ENCODE results near the gene BMP7. TPM values are rescaled to one million over a fixed set of nuclear protein-coding genes. Genes with fewer than 3 reads are reported as not detected.

BMP7 gene
- total RNA-seq, 1 donor from 2014 or later: 23.0 TPM

- Mint-ChIP-seq H3K9me3 (no peaks in the 10 kb centered on the region), H3K36me3 (no peaks in the 10 kb centered on the region), H3K27me3 (ENCODE audit: low read depth) (no peaks in the 10 kb centered on the region), H3K27ac (no peak overlapping the region), H3K4me3 (no peak overlapping the region), H3K4me1 (peaks cover 34% of the 10 kb centered on the region)
- DNase-seq (ENCODE audit: low spot score in 2 of 2, unreplicated experiment in 2 of 2): no peak
- TF ChIP-seq CTCF (IDR thresholded peaks at IDR 0.05; ENCODE audit: unreplicated experiment): no peak
Observed at GRCh38 chr20:57274846-57275245, 8.4 kb upstream of the BMP7 start.

- H3K36me3 Mint-ChIP-seq: no peaks in the 10 kb centered on the region
- H3K4me3 Mint-ChIP-seq: no peak overlapping the region
- TF ChIP-seq CTCF (IDR thresholded peaks at IDR 0.05; ENCODE audit: unreplicated experiment): no peak
- no peak overlapping the region for H3K27ac Mint-ChIP-seq
- H3K4me1 Mint-ChIP-seq: peaks cover 34% of the 10 kb centered on the region
- H3K27me3 Mint-ChIP-seq (ENCODE audit: low read depth): no peaks in the 10 kb centered on the region
- no peaks in the 10 kb centered on the region for H3K9me3 Mint-ChIP-seq
- DNase-seq (ENCODE audit: low spot score in 2 of 2, unreplicated experiment in 2 of 2): no peak
Observed at GRCh38 chr20:57274299-57274698, 7.9 kb upstream of the BMP7 start.

- Mint-ChIP-seq H3K27me3 (ENCODE audit: low read depth) (peaks cover 9% of the 10 kb centered on the region), H3K4me3 (no peak overlapping the region), H3K36me3 (no peaks in the 10 kb centered on the region), H3K9me3 (no peaks in the 10 kb centered on the region), H3K27ac (no peak overlapping the region), H3K4me1 (peaks cover 28% of the 10 kb centered on the region)
- no peak for DNase-seq (ENCODE audit: low spot score in 2 of 2, unreplicated experiment in 2 of 2)
- TF ChIP-seq CTCF (IDR thresholded peaks at IDR 0.05; ENCODE audit: unreplicated experiment): no peak
Observed at GRCh38 chr20:57272883-57273535, 6.6 kb upstream of the BMP7 start.

GRCh38 chr20:57270204-57270984 lies 4.0 kb upstream of the BMP7 start:
- no peak for TF ChIP-seq CTCF (IDR thresholded peaks at IDR 0.05; ENCODE audit: unreplicated experiment)
- no peak for DNase-seq (ENCODE audit: low spot score in 2 of 2, unreplicated experiment in 2 of 2)
- Mint-ChIP-seq H3K4me3 (no peak overlapping the region), H3K4me1 (peaks cover 23% of the 10 kb centered on the region), H3K9me3 (no peaks in the 10 kb centered on the region), H3K27ac (no peak overlapping the region), H3K36me3 (no peaks in the 10 kb centered on the region), H3K27me3 (ENCODE audit: low read depth) (peaks cover 28% of the 10 kb centered on the region)

GRCh38 chr20:57269148-57269984 lies 2.9 kb upstream of the BMP7 start:
- Mint-ChIP-seq H3K36me3 (no peaks in the 10 kb centered on the region), H3K4me3 (no peak overlapping the region), H3K27me3 (ENCODE audit: low read depth) (peaks cover 34% of the 10 kb centered on the region), H3K9me3 (no peaks in the 10 kb centered on the region), H3K4me1 (peaks cover 23% of the 10 kb centered on the region), H3K27ac (no peak overlapping the region)
- TF ChIP-seq CTCF (IDR thresholded peaks at IDR 0.05; ENCODE audit: unreplicated experiment): no peak
- DNase-seq (ENCODE audit: low spot score in 2 of 2, unreplicated experiment in 2 of 2): no peak
